RWPE1 (cell line): ENCODE measurements around the gene SYNGAP1.
"Not testable (repeated sequence)": the region's sequence is repeated elsewhere in the genome, so short reads cannot be mapped to it uniquely, and the experiment has no call there.

Experiments used
- CTCF ChIA-PET: fragments of 350-600 bp; sonication (Branson Sonifier 250); formaldehyde crosslinking; extraction: SDS; loops from one replicate; lab custom pipeline; 2021; lab: Yijun Ruan, JAX
- POLR2A ChIA-PET: fragments of 400-600 bp; formaldehyde crosslinking; extraction: SDS; loops from one replicate; lab custom pipeline; 2020; ENCODE audit warnings: antibody characterized with exemption; ENCODE audit not compliant: low non-redundant PET; lab: Yijun Ruan, JAX
- DNase-seq: peaks from one replicate; pipeline ENCODE4 v3.0.0; 2012; ENCODE audit warnings: low spot score
- H3K27ac ChIP-seq: fragments of 450-650 bp; 2 replicates; pipeline ENCODE4 v1.5.1; 2017
- TF ChIP-seq, protein P1 (sequence below): fragments of 450-650 bp; conservative IDR thresholded peaks from 2 replicates; pipeline ENCODE4 v1.5.1; 2017; ENCODE audit warnings: low read depth, mild to moderate bottlenecking

Gene SYNGAP1

GRCh38 chr6:33391922-33392594 lies 27.8 kb upstream of the SYNGAP1 start:
- ChIA-PET POLR2A (no interaction called here), CTCF (interaction anchor here (0.6 to 1.3 kb wide), 4 partner anchors 8 to 15 kb away, joined by 3 to 5 read pairs (median 4); no protein-coding TSS in a partner anchor)
- TF ChIP-seq, protein P1, sequence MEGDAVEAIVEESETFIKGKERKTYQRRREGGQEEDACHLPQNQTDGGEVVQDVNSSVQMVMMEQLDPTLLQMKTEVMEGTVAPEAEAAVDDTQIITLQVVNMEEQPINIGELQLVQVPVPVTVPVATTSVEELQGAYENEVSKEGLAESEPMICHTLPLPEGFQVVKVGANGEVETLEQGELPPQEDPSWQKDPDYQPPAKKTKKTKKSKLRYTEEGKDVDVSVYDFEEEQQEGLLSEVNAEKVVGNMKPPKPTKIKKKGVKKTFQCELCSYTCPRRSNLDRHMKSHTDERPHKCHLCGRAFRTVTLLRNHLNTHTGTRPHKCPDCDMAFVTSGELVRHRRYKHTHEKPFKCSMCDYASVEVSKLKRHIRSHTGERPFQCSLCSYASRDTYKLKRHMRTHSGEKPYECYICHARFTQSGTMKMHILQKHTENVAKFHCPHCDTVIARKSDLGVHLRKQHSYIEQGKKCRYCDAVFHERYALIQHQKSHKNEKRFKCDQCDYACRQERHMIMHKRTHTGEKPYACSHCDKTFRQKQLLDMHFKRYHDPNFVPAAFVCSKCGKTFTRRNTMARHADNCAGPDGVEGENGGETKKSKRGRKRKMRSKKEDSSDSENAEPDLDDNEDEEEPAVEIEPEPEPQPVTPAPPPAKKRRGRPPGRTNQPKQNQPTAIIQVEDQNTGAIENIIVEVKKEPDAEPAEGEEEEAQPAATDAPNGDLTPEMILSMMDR, result no peak
- DNase-seq, result peak; percentile 25
- H3K27ac ChIP-seq, result peak overlapping the region; percentile 93

GRCh38 chr6:33392595-33392948 lies 27.3 kb upstream of the SYNGAP1 start:
- no peak overlapping the region for H3K27ac ChIP-seq
- TF ChIP-seq, protein P1, result no peak
- ChIA-PET POLR2A (no interaction called here), CTCF (interaction anchor here (0.6 kb wide), 1 partner anchor 14 kb away, joined by 3 read pairs; no protein-coding TSS in a partner anchor)
- DNase-seq, result no peak

DNA sequence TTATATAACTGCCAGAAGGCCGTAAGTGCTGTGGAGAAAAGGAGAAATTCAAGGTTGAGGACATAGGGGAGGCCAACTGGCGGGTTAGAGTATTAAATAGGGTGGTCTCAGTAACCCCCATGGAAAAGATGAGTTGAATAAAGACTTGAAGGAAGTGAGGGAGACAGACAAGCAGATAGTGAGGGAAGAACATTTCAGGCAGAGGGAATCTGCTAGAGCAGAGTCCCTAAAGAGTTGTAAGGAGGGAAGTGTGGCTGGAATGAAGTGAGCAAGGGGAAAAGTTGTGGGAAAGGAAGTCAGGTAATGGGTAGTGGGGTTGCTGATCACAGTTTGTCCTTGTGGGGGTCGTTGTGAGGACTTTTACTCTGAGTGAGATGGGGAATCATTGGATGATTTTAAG lies 26.9 kb upstream of the SYNGAP1 start:
- TF ChIP-seq, protein P1, result no peak
- ChIA-PET POLR2A (no interaction called here), CTCF (interaction anchor here (0.6 kb wide), 1 partner anchor 14 kb away, joined by 3 read pairs; no protein-coding TSS in a partner anchor)
- DNase-seq, result no peak
- H3K27ac ChIP-seq, result peak overlapping the region; percentile 51; the same call in 1 of the 2 replicates

DNA sequence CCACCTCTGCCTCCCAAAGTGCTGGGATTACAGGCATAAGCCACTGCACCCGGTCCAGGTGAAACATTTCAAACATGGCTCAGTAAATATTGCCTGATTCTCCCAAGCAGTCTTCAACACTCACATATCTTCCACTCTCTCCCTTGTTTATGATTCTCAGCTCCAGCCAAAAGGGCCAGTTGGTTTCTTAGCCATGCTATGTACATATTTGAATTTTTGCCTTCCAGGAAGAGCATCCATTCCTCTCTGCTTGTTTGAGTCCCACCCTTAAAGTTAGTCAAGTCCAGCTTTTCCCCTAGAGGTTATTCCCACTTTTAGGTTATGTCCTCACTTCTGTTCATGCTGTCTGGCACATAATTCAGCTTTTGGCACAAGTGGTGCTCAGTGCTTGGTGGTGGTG lies 22.3 kb upstream of the SYNGAP1 start:
- ChIA-PET POLR2A (no interaction called here), CTCF (interaction anchor here (0.5 kb wide), 1 partner anchor 444 kb away, joined by 4 read pairs; no protein-coding TSS in a partner anchor)
- H3K27ac ChIP-seq, result peak overlapping the region; percentile 43; the same call in 1 of the 2 replicates
- TF ChIP-seq, protein P1, result no peak
- no peak for DNase-seq

- CTCF ChIA-PET, DNase-seq, POLR2A ChIA-PET: not testable (repeated sequence)
- H3K27ac ChIP-seq, result peak overlapping the region; percentile 43
These were observed 21.3 kb upstream of the SYNGAP1 start for GRCh38 chr6:33398601-33399000.

DNA sequence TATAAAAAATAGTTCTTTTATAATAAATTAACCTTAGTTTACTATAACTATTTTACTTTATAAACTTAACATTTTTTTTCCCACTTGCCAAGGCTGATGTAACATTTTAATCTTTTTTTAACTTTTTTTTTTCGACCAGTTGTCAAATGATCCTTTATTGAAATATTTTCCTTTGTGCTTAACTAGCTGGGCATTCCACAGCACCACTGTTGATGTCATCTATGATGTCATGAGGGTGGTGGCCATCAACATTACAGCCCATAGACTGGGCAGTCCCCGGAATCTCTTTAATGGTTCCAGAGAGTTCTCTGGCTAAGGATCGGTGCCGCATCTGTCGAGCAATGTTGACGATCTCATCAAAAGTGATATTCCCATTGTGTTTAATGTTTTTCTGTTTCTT lies 20.0 kb upstream of the SYNGAP1 start:
- DNase-seq, POLR2A ChIA-PET, H3K27ac ChIP-seq: not testable (repeated sequence)
- CTCF ChIA-PET, result interaction anchor here (0.7 kb wide), 1 partner anchor 8 kb away, joined by 4 read pairs; the partner anchor contains the start of gene KIFC1

GRCh38 chr6:33404884-33405283 lies 15.0 kb upstream of the SYNGAP1 start:
- CTCF ChIA-PET, result no interaction called here
- H3K27ac ChIP-seq, result peak overlapping the region; percentile 46
- DNase-seq, result no peak
- TF ChIP-seq, protein P1, result no peak
- POLR2A ChIA-PET, result no interaction called here
